ENCODE data around the gene ADGRD1.

ADGRD1 gene

DNA sequence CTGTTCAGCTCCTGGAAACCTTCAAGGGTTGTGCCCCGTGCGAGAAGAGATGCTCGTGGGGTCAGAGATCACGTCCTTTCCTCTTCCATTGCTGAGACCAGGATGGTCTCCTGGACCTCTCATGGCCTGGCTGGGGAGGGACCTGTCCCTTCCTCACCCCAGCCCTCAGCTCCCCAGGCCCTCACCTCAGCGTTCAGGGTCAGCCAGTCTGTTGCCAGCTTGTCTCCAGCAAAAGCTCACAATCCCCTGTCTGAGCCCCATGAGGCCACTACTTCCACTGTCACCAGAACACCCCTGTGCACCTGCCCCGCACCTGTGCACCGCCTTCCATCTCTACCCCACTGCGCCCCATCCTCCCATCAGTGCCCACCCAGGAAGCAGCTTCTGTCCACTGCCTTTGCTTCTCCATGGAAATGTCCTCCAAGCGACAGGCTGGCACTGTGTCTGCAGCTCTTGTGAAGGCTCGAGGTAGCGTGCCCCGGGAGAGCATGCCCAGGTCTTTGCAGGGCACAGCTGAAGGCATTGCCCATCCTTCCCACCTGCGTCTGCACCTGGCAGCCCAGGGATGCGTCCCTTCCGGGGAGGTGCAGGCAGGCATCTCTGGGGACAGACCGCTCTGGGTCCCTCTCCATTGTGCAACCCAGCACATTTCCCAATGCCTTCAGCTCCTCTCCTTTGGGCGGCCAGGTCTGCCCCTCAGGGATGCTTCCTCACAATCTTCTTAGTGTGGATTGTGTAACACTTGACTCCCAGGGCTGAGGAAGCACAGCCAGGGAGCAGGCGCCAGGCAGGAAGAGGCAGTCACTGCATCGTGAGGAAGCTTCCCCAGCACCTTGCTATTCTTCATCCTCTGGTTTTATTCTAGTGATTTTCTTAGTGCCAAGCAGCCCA lies 179.6 kb downstream of the ADGRD1 start:
- DNase-seq (ENCODE audit: low read depth in 3 of 3, low spot score in 1 of 3): no peak

- DNase-seq (ENCODE audit: low read depth in 3 of 3, low spot score in 1 of 3): no peak
Observed at GRCh38 chr12:131133994-131134393, 180.3 kb downstream of the ADGRD1 start.

GRCh38 chr12:131134523-131135310 lies 181.0 kb downstream of the ADGRD1 start:
- no peak for DNase-seq (ENCODE audit: low read depth in 3 of 3, low spot score in 1 of 3)

DNA sequence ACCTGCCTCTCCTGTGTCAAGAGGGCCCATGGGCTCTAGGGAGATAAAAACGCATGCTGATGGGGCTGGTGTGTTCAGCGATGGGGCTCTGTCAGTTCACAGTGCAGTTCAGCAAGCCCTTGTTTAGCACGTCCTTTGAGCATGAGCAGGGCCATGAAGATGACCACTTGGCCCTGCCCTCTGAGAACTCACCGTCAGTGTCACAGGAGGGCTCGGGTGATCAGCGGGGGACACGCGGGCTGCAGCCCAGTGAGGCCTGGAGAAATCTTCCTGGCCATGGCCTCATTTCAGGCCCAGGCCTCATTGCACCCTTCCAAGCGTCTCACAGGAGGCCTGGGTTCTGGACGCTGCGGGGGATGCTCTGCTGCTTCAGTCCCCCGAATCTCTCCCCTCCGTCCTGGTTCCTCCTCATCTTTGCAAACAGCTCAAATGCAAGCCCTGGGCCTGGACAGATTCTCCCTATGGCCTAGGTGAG lies 181.6 kb downstream of the ADGRD1 start:
- no peak for DNase-seq (ENCODE audit: low read depth in 3 of 3, low spot score in 1 of 3)

DNA sequence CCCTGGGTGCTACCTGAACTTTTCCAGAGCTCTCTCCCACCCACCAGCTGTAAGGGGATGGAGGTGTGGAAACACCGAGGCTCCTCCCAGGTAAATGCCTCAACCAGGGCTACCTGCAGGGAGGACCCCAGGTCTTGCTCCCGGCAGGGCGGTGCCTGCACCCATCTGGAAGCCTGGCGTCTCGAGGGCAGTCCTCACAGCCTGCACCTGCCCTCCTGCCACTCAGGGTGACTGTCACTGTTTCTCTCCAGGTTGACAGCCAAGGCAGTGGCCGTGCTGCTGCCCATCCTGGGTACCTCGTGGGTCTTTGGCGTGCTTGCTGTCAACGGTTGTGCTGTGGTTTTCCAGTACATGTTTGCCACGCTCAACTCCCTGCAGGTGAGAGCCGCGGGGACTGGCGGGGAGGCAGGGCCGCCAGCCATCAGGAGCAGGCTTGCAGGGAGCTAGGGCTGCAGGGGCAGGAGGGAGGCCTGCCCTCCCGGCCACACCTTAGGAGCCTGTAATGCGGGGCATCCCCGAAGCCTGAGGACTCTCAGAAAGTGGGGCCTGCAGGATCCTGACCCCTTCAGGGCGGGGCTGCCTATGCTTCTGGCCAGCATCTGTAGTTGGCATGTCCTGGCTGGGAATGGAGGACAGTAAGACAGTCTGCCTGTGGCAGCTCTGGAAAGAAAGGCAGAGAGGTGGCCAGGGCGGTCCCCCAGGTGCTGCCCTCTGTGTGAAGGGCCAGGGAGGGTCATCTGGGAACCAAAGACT lies 182.3 kb downstream of the ADGRD1 start:
- DNase-seq (ENCODE audit: low read depth in 3 of 3, low spot score in 1 of 3): no peak

- no peak for DNase-seq (ENCODE audit: low read depth in 3 of 3, low spot score in 1 of 3)
Observed at GRCh38 chr12:131136539-131136872, 182.8 kb downstream of the ADGRD1 start.

GRCh38 chr12:131137009-131137835 lies 183.5 kb downstream of the ADGRD1 start:
- DNase-seq (ENCODE audit: low read depth in 3 of 3, low spot score in 1 of 3): no peak

- DNase-seq (ENCODE audit: low read depth in 3 of 3, low spot score in 1 of 3): no peak
Observed at GRCh38 chr12:131137836-131138637, 184.3 kb downstream of the ADGRD1 start.

DNA sequence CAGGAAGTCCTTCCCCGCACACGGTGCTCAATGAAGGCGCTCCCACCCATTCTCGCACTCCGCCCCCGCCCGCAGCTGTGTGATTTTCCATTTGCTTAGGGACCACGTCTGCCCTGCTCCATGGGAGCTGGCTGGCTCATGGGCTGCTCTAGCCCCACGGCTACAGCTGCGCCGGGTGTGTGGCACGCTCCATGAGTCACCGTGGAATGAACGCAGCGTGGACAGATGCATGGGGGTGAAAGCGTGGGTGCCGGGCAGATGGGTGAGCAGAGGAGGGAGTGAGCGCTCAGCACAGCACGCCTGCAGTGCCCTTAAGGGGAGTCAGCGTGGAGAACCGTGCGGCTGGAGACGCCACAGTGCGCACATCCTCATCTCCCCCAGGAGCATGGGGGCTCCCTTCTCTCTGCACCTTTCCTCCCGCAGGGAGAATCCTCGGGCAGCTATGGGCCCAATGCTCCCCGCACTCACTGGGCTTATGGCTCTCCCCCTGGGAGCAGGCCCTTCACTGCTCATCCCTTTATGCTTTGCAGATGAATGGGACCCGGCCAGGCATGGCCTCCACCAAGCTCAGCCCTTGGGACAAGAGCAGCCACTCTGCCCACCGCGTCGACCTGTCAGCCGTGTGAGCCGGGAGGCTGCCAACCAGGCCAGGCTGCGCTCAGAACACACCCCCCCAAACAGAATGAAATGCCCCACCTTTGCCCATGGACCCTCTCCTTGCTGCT lies 185.1 kb downstream of the ADGRD1 start:
- no peak for DNase-seq (ENCODE audit: low read depth in 3 of 3, low spot score in 1 of 3)

GRCh38 chr12:131139363-131140068 lies 185.8 kb downstream of the ADGRD1 start:
- DNase-seq (ENCODE audit: low read depth in 3 of 3, low spot score in 1 of 3): no peak

DNA sequence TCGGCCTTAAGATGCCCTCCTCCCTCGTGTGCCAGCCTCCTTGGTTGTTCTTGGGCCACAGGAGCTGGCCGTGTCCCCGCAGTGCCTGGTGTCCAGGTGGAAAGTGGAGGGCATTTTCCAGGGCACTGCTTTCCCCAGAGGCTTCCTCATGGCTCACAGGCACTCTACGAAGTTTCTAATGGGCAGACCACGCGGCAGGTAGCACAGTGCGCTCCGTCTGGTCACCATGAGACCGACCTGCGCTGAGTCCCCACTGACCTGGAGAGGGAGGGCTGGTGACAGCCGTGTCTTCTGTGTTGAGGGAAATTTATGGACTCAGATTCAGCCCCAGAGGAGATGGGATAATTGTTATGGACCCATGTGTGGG lies 186.3 kb downstream of the ADGRD1 start:
- no peak for DNase-seq (ENCODE audit: low read depth in 3 of 3, low spot score in 1 of 3)

DNA sequence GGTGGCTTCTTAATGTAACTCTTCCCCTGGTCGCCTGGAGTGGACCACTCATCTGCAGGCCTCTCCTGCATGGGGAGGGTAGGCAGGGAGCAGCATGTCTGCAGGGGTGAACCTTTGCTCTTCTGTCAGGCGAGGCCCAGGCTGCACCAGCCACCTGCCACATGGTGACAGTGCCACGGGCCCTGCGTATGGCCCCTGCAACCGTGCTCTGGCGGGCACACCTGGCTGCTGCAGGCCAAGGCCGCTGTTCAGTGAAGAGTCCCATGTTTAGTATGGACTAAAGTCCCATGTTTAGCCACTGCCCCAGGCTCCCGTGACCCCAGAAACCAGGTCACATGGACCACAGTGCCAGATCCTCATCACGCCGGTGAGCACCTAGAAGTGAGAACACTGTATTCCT lies 187.0 kb downstream of the ADGRD1 start:
- no peak for DNase-seq (ENCODE audit: low read depth in 3 of 3, low spot score in 1 of 3)

GRCh38 chr12:131141514-131141913 lies 187.8 kb downstream of the ADGRD1 start:
- no peak for DNase-seq (ENCODE audit: low read depth in 3 of 3, low spot score in 1 of 3)

DNA sequence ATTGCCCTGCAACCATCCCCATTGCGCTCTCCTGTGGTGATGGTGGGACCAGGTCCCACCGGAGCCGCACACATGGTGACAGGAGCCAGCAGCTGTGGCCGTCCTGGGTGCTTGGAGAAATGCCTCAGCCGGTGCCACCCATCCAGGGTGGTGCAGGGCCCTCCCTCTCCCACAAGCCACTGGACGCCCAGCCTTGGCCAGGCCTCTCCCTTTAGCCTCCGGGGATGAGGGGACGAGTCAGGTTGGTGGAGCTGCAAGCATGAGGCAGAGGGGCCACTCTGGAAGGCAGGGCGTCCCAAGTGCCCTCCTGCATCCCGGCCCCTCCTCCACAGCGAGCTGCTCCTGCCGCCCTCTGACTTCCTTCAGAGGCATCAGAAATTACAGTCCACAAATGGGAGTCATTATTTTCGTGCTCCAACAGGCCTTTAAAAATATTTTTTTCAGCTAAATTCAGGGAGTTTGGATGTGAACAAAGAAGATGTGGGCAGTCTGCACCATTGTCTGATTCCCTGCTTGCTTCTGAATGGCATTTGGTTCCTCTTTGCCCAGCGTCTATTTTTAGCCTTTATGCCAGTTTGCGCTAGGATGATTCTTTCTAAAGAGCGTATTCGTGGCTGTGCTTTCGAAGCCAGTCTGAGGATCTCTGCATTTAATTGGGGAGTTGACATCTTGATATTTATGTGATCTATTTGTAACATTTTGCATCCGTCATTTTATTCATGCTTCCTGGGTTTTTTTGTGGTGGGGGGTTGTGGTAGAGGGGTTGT lies 189.4 kb downstream of the ADGRD1 start:
- no peak for DNase-seq (ENCODE audit: low read depth in 3 of 3, low spot score in 1 of 3)

- no peak for DNase-seq (ENCODE audit: low read depth in 3 of 3, low spot score in 1 of 3)
Observed at GRCh38 chr12:131146173-131146675, 192.5 kb downstream of the ADGRD1 start.

- no peak for DNase-seq (ENCODE audit: low read depth in 3 of 3, low spot score in 1 of 3)
Observed at GRCh38 chr12:131147293-131147692, 193.6 kb downstream of the ADGRD1 start.

DNA sequence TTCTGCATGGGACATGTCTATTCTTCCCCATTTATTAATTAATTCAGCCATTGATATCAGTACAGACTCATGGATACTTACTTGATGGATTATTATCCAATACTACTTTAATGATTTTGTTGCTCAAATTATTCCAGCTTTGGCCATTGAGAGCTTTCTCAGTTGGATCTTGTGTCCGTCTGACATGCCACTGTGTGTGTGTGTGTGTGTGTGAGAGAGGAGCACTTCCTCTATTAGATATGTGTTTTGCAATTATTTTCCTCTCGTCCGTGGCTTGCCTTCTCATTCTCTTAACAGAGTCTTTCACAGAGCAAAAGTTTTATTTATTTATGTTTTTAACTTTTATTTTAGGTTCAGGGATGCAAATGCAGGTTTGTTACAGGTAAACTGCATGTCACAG lies 194.2 kb downstream of the ADGRD1 start:
- DNase-seq (ENCODE audit: low read depth in 3 of 3, low spot score in 1 of 3): no peak

All from stimulated activated CD4-positive, alpha-beta T cell treated with anti-CD3 and anti-CD28 coated beads, TNF-alpha, amount 100 ng/mL, for 1 hour (primary cell).